NCI-H345 treated with DMSO at 0.1 percent for 48 hours (cell line): Measurements from ENCODE around the gene MAPK8IP2.
A peak's percentile ranks its signal among the peaks of the same experiment; 100 is the strongest.

ENCODE experiments used
- DNase-seq: peaks from one replicate; lab custom pipeline; 2025; ENCODE audit not compliant: unreplicated experiment; lab: John Stamatoyannopoulos, UW

Gene MAPK8IP2

GRCh38 chr22:50575426-50575941, 25.1 kb upstream of the MAPK8IP2 start:
- DNase-seq: no peak

DNA sequence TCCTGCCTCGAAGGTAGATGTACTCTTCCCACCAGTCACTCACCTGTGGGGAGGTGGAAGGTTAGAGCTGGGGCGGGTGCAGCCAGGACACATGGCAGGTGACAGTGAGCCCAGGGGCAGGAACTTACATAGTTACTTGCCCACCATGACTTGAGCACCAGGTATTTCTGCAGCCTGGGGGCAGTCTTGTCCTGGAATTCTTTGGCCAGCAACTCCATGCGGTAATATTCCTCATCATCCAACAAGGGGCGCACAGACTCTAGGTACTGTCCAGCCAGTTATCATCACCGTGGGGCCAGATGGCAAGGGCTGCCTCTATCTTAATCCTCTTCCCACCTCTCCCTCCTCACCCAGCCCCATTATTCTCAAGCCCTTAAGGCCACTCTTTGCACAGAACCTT, 24.5 kb upstream of the MAPK8IP2 start:
- no peak for DNase-seq

GRCh38 chr22:50576806-50577696, 23.5 kb upstream of the MAPK8IP2 start:
- no peak for DNase-seq

DNA sequence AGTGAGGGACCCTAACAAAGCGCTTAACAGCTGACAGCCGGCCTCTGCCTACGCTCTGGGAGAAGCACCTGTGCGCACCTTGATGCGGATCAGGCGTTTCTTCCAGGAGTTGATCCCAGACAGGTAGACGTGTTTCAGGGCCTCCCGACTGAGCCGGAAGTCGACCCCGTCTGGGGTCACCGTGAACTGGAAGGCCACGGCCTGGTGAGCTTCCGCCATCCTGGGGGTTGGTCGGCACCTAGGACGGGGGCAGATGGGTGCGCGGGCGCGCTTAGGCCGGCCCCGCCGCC, 23.0 kb upstream of the MAPK8IP2 start:
- no peak for DNase-seq

DNA sequence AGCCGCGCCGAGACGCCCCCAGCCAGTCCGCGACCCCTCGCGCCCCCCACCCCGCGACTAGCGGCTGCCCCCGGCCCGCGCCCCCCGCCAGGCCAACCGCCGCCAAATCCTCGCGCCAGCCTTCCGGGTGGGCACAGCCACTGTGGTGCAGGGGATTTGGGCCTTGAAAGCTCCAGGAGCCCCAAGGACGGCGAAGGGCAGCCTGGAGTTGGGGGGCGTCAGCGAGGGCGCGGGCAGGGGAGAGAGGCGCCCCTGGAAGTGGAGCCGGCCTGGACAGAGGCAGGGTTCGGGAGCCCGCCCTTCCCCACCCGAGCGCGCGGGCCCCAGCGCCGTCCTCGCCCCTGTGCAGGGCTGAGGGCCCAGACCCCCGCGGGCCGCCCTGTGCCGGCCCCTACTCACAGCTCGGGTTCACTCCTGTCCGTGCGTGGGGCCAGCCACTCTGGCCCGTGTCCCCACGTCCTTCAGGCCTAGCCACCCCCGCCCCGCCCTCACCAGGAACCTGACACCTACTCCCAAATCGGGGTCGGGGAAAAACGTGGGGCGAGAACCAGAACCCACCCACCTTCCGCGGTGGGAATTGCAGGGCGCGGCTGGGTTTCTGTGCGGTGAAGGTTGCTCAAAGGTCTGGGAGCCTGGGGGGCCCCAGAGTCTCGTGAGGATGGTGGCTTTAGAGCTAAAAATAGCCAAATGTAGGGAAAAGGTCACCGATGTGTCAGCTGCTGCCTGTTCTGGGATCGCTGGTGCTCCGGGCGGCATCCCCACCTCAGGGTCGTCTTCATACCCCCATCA, 22.4 kb upstream of the MAPK8IP2 start, which contains the start of gene CPT1B:
CPT1B (minus strand) TSS at position 441 of the 789 bp plus-strand sequence. CDS start 512 bp downstream, outside the sequence.
- no peak for DNase-seq

GRCh38 chr22:50578776-50579310, 21.8 kb upstream of the MAPK8IP2 start:
- no peak for DNase-seq

GRCh38 chr22:50579752-50580151, 20.8 kb upstream of the MAPK8IP2 start:
- no peak for DNase-seq

GRCh38 chr22:50581031-50581949, 19.3 kb upstream of the MAPK8IP2 start:
- DNase-seq: no peak

- no peak for DNase-seq
Measured at GRCh38 chr22:50581950-50582492, 18.6 kb upstream of the MAPK8IP2 start.

DNA sequence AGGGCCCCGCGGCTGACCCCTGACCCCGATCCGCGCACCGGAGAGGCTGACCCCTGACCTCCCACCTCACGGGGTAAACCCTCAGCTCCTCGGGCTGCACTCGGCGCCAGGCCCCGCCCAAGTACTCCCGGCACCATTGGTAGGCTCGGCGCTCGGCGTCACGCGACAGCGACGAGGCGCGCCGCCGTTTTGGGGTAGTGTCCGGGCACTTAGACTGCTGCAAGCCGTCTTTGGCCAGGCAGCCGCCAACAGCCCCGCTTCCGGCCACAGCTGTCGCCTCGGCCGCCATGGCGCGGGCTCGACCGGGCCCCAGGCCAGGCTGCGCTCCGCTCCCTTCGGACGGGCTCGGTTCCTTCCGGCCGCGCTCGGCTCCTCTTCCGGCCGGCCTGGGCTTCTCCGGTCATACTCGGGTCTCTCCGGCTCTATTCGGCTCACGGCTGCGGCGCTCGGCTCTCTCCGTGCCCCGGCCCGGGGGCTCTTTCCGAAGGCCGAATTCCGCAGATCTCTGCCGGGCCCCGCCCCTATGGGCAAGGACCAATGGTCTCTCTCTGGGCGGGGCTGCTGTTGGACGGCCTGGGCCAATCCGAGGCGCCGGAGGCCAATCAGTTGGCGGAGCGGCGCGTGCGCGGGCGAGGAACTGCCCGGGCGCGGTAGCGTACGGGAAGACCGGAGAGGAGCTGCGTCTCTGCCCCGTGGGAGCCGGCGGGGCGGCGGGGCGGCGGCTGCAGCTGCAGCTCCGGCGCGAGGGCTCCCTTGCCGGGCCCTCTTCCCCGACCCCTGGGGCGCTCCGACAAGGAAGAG, 17.9 kb upstream of the MAPK8IP2 start, which contains the start of gene CHKB:
CHKB (minus strand) TSS at position 357 of the 801 bp plus-strand sequence; CDS start at position 289, 68 bp downstream.
- DNase-seq: peak; percentile 90

GRCh38 chr22:50583294-50583861, 17.2 kb upstream of the MAPK8IP2 start:
- no peak for DNase-seq

DNA sequence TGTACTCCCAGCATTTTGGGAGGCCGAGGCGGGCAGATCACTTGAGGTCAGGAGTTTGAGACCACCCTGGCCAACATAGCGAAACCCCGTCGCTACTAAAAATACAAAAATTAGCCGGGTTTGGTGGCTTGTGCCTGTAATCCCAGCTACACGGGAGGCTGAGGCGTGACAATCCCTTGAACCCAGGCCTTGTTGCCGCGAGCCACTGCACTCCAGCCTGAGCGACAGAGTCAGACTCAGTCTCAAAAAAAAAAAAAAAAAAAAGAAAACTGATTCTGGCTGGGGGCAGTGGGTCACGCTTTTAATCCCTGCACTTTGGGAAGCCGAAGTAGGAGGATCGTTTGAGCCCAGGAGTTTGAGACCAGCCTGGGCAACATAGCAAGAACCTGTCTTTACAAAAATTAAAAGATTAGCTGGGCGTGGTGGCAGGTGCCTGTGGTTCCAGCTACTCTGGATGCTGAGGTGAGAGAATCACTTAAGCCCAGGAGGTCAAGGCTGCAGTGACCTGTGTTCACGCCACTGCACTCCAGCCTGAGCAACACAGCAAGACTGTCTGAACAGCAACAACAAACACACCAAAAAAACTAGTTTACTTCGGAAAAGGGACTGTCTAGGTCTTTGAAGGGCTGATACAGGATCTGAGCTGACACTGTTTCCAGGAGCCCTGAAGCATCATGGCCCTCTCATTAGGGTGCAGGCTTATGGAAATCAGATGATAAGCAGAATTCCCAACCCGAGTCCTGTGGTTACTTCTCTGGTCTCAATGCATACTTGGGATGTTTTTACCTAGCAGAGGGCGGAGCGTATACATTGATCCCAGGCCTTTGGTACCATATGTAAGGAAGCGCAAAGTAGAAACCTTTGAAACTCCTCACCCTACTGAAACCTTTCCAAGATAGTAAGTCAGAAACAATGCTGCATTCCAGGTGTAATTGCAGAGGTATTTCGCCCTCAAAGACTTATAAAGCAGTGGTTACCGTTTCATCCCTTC, 16.2 kb upstream of the MAPK8IP2 start:
- DNase-seq: no peak

DNA sequence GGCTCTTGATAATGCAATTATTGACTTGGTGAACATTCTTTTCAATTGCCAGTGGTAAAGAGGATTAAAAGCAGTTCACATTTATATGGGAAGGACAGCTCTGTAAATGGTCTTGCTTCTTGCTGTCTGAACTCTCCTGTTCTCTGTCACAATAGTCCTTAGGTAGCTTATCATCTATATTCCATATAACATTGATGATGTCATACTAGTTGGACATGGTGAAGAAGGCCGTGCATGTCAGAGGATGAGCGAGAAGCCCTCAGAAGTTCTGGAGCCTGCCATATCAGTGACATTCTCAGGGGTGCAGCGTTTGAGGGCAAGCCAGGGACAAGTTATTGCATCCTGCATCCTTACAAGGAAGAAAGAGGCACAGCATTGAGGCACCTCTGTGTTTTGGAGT, 15.4 kb upstream of the MAPK8IP2 start:
- no peak for DNase-seq

DNA sequence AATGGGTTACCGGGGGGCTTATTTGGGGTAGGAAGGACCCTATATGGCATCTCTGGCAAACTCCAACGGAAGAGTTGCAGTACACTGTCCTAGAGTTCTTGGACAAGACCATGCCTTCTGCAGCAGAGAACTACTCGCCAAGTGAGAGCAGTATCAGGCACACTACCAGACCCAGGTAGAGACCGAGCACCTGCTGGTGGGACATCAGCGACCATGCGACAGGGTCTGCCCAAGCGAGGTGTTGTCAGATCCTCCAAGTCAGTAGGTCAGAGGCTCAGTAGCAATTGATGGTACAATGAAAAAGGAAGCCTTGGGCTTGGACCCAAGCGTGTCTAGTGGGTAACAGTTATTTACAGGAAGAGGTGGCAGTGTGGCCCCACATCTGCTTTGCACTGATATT, 14.8 kb upstream of the MAPK8IP2 start:
- DNase-seq: no peak

GRCh38 chr22:50586416-50586815, 14.2 kb upstream of the MAPK8IP2 start:
- no peak for DNase-seq

GRCh38 chr22:50587407-50587806, 13.2 kb upstream of the MAPK8IP2 start:
- no peak for DNase-seq

GRCh38 chr22:50595189-50595588, 5.4 kb upstream of the MAPK8IP2 start:
- DNase-seq: no peak

DNA sequence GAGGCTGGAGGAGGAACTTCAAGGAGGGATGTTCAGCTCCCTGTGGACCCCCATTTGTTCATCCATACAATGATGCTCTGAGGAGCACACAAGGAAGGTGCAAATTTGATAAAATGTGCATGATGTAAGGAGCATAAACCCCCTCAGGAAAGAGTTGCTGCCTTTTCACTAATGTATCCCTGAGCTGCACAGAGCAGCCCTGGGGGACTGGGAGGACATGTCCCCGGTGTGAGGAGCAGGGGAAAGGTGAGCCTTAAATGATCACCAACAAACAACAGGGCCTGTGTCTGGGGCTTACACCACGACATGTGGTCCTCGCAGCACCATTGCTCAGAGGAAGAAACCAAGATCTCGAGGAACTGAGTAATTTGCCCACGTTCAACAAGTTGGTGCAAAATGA, 3.5 kb upstream of the MAPK8IP2 start:
- no peak for DNase-seq
